GM12874 (cell line): Measurements from ENCODE around the gene RABGAP1L.

ENCODE experiments used
- CTCF ChIP-seq: IDR thresholded peaks from 2 replicates; pipeline ENCODE4 v1.5.1; 2011; ENCODE audit warnings: low read depth, mild to moderate bottlenecking, control low read depth, low read length, moderate library complexity; ENCODE audit not compliant: insufficient read depth

RABGAP1L gene

GRCh38 chr1:174643206-174643605, 483.9 kb downstream of the RABGAP1L start:
- TF ChIP-seq CTCF, result no peak

GRCh38 chr1:174652569-174653280, 493.4 kb downstream of the RABGAP1L start:
- TF ChIP-seq CTCF, result no peak

- no peak for TF ChIP-seq CTCF
Observed at GRCh38 chr1:174654560-174654959, 495.2 kb downstream of the RABGAP1L start.

- TF ChIP-seq CTCF, result no peak
Observed at GRCh38 chr1:174656409-174657059, 497.2 kb downstream of the RABGAP1L start.

DNA sequence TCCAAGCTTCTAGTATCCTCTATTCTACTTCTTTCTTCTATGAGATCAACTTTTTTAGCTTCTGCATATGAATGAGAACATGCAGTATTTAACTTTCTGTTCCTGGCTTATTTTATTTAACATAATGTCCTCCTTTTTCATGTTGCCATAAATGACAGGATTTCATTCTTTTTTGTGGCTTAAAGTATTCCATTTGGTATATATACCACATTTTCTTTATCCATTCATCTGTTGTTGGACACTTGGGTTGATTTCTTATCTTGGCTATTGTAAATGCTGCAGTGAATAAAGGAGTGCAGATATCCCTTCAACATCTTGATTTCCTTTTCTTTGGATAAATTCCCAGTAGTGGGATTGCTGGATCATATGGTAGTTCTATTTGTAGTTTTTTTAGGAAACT, 498.1 kb downstream of the RABGAP1L start:
- no peak for TF ChIP-seq CTCF

DNA sequence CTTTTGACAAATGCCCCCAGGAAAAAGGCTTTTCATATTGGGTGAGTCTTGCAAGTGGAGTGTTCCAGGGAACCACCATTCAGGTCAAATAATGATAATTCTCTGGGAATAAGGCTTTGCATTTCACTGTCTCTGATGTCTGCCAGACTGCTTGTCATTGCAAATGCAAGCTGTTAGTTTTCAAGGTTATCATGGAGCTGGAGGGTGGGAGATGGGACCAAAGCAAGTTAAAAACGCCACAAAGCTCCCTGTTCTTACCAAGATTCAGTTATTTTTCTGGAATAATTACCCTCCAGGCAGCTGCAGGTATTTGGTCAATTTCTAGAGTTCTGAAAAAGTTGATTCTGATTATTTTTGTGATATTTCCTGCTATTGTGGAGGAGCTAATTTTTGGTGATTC, 498.6 kb downstream of the RABGAP1L start:
- no peak for TF ChIP-seq CTCF

GRCh38 chr1:174659823-174660222, 500.5 kb downstream of the RABGAP1L start:
- TF ChIP-seq CTCF, result no peak
